GM19239 (cell line): ENCODE results near the gene NAXD.
"Not testable (repeated sequence)": the region's sequence is repeated elsewhere in the genome, so short reads cannot be mapped to it uniquely, and the experiment has no call there.

Experiments
- DNase-seq: peaks from one replicate; pipeline ENCODE4 v3.0.0; 2011; ENCODE audit warnings: low spot score; ENCODE audit not compliant: insufficient read length
- FAIRE-seq: peaks from 2 replicates; lab custom pipeline; 2011; peaks lifted over from hg19 to GRCh38; lab: Jason Lieb, UNC

The NAXD gene

DNA sequence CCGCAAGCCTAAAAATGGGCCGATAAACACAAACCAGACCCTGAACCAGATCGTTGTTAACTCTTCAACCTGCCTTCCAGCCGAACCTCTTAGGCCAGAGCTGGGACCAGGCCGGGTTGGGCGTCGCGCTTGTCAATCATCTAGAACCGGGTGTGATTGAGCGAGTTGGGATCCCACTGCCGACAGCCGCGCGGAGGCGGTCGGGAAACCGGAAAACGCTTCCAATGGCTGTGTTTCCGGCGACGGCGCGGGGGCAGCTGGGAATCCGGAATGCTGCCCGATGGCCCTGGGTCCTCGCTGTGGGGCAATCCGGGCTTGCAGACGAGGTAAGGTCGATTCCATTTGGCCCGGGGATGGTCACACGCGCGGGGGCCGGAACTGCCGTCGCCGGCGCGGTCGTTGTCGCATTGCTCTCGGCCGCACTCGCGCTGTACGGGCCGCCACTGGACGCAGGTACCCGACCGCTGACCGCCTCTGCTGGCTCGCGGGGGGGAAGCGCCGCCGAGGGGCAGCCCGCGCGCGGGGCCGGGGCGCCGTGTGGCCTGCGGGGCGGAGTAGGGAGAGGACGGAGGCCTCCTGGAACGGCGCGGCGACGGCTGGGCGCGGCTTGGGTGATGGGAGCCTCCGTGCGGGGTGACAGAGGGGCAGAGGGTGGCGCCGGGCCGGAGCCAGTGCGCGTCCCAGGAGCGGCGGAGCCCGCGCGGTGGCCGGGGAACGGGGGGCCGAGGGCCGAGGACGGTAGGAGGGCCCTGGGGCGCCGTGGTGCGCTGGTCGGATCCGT, at the start of gene NAXD:
TSS of gene NAXD (plus strand) at position 224 of the 781 bp plus-strand sequence. CDS start at position 281, 57 bp downstream.
- peak; percentile 97 for DNase-seq
- peak; percentile 86 for FAIRE-seq

GRCh38 chr13:110566171-110566570, 49.2 kb upstream of the NAXD start:
- no peak for DNase-seq
- FAIRE-seq = no peak

- no peak for FAIRE-seq
- DNase-seq = no peak
Measured at GRCh38 chr13:110568612-110569011, 46.7 kb upstream of the NAXD start.

DNA sequence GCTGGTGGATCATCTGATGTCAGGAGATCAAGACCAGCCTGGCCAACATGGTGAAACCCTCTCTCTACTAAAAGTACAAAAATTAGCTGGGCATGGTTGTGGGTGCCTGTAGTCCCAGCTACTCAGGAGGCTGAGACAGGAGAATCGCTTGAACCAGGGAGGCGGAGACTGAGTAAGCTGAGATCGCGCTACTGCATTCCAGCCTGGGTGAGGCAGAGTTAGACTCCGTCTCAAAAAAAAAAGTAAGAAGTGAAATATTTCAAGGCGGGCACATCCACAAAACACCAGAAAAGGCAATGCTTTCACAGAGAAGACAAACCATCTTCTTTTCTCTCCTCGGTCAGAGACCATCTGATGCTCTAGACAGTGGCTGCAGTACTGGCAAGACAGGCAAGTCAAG, 45.4 kb upstream of the NAXD start:
- FAIRE-seq, DNase-seq: not testable (repeated sequence)

DNA sequence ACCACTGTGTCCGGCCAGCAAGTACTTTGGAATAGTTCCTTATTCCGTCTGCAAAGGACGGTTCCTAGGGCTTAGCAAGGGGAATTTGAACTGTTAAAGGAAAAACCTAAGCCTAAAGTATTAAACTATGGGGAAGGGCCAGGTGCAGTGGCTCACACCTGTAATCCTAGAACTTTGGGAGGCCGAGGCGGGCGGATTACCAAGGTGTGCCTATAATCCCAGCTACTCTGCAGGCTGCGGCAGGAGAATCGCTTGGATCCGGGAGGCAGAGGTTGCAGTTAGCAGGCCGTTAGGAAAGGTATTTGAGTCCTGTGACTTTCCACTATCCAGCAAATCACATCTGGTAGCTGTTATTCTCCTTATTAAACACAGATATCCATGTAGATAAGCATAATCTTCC, 44.5 kb upstream of the NAXD start:
- FAIRE-seq = no peak
- no peak for DNase-seq

- peak; percentile 52 for FAIRE-seq
- no peak for DNase-seq
Measured at GRCh38 chr13:110571896-110572777, 43.2 kb upstream of the NAXD start.

DNA sequence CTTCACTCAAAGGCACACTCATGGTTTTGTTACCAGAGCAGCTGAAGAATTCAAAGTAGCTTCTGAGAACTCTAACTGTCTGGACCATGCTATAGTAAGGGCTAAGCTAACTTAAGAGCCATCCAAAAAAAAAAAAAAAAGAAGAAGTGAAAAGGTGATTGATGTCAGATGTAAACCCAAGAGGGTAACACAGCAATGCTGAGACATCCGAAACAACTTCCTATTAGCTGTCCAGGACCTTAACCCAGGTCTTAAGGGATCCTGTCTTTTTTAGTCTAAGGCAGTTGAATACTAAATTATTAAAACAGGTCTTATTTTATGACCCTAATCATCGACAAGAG, 42.6 kb upstream of the NAXD start:
- peak; percentile 67 for FAIRE-seq

GRCh38 chr13:110574161-110574560, 41.2 kb upstream of the NAXD start:
- FAIRE-seq (no peak), DNase-seq (no peak)

More for the DNA sequence above, 42.6 kb upstream of the NAXD start:
- DNase-seq = no peak

DNA sequence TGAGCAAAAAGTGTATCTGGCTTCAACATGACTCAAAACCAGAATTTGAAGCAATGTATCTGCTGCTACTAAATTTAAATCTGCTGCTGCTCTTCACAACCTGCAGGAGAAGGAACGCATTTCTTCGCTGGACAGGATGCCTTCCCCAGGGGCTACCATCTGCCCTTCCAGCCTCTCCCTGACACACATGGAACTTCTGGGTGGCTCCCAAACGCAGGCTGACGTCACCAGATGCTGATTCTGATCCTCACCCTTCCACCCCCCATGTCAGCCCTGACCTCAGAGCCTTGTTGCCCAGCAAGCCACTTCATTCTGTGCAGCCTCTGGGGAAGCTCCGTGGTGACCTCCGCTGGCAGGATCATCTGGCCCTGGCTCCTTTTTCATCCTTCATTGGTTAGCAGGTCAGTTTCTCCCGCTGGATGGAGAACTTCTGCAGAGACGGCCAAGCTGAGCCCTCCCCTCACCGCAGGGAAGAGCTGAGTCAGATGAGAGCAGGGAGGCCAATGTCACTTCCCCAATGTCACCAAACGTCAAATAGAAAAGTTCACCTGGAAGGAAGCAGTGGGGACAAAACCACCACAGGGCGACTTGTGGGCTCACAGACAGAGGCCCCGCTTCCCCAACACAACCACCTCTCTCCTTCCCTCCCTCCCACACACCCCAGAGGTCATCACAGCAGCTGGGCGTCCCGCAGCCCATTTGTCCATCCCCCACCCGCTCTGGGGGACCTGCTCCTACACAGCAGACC, 39.8 kb upstream of the NAXD start:
- peak; percentile 93 for FAIRE-seq
- DNase-seq = peak; percentile 48

- DNase-seq = no peak
- FAIRE-seq = no peak
Measured at GRCh38 chr13:110576070-110576394, 39.3 kb upstream of the NAXD start.

DNA sequence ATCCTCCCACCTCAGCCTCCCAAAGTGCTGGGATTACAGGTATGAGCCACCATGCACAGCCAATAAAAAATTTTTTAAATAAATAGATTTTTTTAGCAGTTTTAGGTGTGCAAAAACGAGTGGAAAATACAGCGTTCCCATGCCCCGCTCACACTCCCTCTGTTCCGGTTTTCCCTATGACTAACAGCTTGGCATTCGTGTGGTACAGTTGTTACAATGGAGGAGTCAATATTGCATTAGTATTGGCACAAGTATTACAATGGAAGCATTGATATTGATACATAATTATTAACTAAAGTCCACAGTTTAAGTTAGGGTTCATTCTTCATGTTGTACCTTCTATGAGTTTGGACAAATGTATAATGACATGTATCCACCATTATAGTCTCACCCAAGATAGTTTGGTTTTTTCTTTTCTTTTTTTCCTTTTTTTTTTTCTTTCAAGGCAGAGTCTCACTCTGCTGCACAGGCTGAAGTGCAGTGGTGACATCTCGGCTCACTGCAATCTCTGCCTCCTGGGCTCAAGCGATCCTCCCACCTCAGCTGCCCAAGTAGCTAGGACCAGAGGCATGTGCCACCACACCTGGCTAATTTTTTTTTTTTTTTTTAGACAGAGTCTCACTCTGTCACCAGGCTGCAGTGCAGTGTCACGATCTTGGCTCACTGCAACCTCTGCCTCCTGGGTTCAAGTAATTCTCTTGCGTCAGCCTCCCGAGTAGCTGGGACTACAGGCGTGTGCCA, 38.4 kb upstream of the NAXD start:
- DNase-seq (no peak), FAIRE-seq (no peak)

GRCh38 chr13:110578363-110578762, 37.0 kb upstream of the NAXD start:
- DNase-seq (no peak), FAIRE-seq (no peak)

DNA sequence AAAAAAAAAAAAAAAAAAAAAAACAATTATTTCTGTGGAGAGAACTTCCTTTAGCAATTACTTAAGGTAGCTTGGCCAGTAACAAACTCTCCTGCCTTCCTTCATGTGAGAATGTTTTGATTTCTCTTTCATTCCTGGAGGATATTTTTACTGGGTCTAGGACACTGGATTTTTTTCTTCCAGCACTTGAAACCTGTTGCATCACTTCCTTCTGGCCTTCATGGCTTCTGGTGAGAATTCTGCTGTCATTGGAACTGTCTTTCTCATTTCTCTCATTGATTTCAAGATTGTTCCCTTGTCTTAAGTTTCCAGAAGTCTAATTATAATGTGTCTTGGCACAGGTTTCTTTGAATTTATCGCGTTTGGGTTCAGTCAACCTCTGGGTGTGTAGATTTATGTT, 34.5 kb upstream of the NAXD start:
- DNase-seq = no peak
- no peak for FAIRE-seq

- DNase-seq (no peak), FAIRE-seq (no peak)
Measured at GRCh38 chr13:110581506-110582185, 33.7 kb upstream of the NAXD start.

DNA sequence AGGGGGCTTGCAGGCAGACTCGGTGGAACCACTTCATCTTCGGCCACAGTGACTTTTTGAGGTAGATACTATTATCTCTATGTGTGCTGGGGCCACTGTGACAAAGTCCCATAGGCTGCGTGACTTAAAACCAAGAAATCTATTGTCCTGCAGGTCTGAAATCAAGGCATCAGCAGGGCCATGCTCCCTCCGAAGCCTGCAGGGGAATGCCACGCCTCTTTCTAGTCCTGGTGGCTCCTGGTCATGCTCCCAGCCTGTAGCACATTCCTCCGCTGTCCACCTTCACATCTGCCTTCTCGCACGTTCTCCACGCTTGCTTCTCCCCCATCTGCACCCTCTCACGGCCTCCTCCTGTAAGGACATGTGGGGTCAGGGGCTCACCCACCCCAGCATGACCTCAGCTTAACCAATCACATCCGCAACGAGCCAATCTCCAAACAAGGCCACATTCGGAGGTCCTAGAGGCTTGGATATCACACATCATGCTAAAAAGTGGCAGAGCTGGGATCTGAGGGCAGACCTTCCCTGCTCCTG, 32.9 kb upstream of the NAXD start:
- DNase-seq (no peak), FAIRE-seq (no peak)

DNA sequence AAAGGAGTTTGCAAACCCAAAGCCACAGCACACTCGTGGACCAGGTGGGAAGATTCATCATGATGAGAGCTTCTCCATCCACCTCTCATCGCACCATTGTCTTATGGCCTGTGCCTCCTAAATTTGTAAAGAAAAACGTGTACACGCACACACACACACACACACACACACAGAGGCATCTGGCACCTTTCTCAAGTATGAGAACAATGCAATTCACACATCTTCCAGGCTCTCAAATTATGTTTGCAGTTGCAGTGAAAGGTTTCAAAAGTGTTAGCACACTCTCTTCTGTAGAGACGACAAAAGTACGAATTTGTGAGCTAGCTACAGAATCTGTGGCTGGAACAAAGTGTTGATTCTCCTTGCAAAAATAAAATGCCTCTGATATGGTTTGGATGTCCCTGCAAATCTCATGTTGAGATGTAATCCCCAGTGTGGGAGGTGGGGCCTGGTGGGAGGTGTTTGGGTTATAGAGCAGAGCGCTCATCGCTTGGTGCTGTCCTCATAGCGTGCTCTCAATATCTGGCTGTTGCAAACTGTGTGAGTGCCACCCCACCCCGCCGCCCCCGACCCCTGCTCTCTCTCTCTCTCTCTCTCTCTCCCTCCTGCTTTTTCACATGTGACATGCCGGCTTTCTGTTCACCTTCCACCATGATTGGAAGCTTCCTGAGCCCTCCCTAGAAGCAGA, 32.0 kb upstream of the NAXD start:
- DNase-seq (no peak), FAIRE-seq (no peak)

DNA sequence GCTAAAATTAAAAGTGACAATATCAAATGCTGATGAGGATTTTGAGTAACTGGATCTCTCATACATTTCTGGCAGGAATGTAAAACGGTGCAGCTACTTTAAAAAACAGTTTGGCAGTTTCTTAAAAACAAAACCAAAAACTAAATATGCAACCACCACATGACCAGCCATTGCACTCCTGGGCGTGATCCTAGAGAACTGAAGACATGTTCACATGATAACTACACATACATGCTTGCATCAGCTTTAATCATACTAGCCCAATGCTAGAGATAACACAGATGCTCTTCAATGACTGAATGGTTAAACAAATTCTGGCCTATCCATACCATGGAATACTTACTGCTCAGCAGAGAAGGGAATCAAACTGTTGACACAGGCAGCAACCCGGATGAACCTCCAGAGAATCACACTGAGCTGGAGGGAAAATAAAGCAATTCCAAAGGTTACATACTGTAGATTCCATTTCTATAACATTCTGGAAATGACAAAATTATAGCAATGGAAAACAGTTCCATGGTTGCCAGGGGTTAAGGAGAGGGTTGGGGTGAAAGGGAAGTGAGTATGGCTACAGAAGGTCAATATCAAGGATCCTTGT, 25.5 kb upstream of the NAXD start:
- DNase-seq = no peak
- FAIRE-seq = no peak

DNA sequence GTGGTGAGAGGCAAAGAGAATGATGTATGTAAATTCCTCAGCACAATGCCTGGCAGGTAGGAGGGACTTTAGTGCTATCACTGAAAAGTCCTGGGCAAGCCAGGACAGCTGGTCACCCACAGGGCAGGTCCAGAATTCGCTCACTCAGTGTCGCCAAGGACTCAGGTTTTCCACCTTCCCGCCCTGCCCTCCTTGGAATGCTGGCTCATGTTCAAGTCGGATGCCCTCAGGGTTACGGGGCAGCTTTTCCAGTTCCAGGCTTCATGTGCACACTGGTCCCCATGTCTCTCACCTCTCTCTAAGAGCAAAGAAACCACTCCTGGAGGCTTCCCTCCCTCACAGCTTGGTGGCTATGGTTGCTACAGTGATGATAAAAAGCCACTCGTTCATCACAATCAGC, 24.8 kb upstream of the NAXD start:
- FAIRE-seq (no peak), DNase-seq (no peak)
